A673 (cell line): Measurements from ENCODE around the gene EDIL3. TPM values are rescaled to one million over a fixed set of nuclear protein-coding genes. Genes with fewer than 3 reads are reported as not detected.

Experiments used
- BruUV-seq: library from RNA; stranded (reverse); fragments of 400-500 nt; replicated peaks from 2 replicates; lab custom pipeline; 2021; lab: Mats Ljungman, UMichigan
- CTCF ChIA-PET: fragments of 300-600 bp; sonication (Branson Sonifier 250); formaldehyde crosslinking; loops from one replicate; lab custom pipeline; 2022; ENCODE audit warnings: antibody characterized with exemption; lab: Charles Lee
- POLR2A ChIA-PET: fragments of 300-600 bp; sonication (Branson Sonifier 250); formaldehyde crosslinking; loops from one replicate; lab custom pipeline; 2022; ENCODE audit warnings: antibody characterized with exemption; ENCODE audit not compliant: low non-redundant PET; lab: Charles Lee
- DNase-seq: peaks from one replicate; pipeline ENCODE4 v3.0.0-alpha.2; 2015; ENCODE audit warnings: low spot score
- H3K27ac ChIP-seq: fragments of 200-600 bp; sonication (generic); 2 replicates; pipeline ENCODE4 v1.5.1; 2016; ENCODE audit warnings: mixed run types, low read depth, mild to moderate bottlenecking, mixed read lengths, antibody characterized with exemption, low read length; ENCODE audit not compliant: poor library complexity, severe bottlenecking
- H3K27me3 ChIP-seq: fragments of 200-600 bp; sonication (generic); replicated peaks from 2 replicates; pipeline ENCODE4 v1.6.1; 2017; ENCODE audit warnings: mixed run types, low read depth, mild to moderate bottlenecking, mixed read lengths, antibody characterized with exemption, low read length; ENCODE audit not compliant: insufficient read depth, poor library complexity
- H3K36me3 ChIP-seq: fragments of 200-600 bp; sonication (generic); 2 replicates; pipeline ENCODE4 v1.6.1; 2016; ENCODE audit warnings: mixed run types, mild to moderate bottlenecking, mixed read lengths, antibody characterized with exemption, low read length; ENCODE audit not compliant: insufficient read depth, poor library complexity, severe bottlenecking
- H3K4me1 ChIP-seq: fragments of 200-600 bp; sonication (generic); 2 replicates; pipeline ENCODE4 v1.6.1; 2017; ENCODE audit warnings: mixed run types, mild to moderate bottlenecking, mixed read lengths, antibody characterized with exemption, low read length; ENCODE audit not compliant: insufficient read depth, poor library complexity, severe bottlenecking
- H3K4me3 ChIP-seq: fragments of 200-600 bp; sonication (generic); 2 replicates; pipeline ENCODE4 v1.5.1; 2016; ENCODE audit warnings: low read depth, mixed run types, mild to moderate bottlenecking, mixed read lengths, low read length; ENCODE audit not compliant: poor library complexity, severe bottlenecking
- H3K9me3 ChIP-seq: fragments of 200-600 bp; sonication (generic); 2 replicates; pipeline ENCODE4 v1.6.1; 2016; ENCODE audit warnings: mixed run types, low read depth, mild to moderate bottlenecking, mixed read lengths, antibody characterized with exemption, low read length; ENCODE audit not compliant: poor library complexity, severe bottlenecking
- EZH2 ChIP-seq: fragments of 200-600 bp; sonication (generic); IDR thresholded peaks from 2 replicates; pipeline ENCODE4 v1.6.1; 2017; ENCODE audit warnings: borderline replicate concordance, low read depth, mild to moderate bottlenecking, mixed read lengths, antibody characterized with exemption, low read length; ENCODE audit not compliant: poor library complexity, severe bottlenecking
- intact Hi-C: fragments of 100-400 bp; cut with micrococcal nuclease; formaldehyde crosslinking; loops from one replicate; pipeline ENCODE4 v1.10.0; 2022; ENCODE audit not compliant: unreplicated experiment
- total RNA-seq: library from RNA; stranded (reverse); gene quantifications from 2 replicates; pipeline ENCODE4 v1.2.3, GENCODE V29; 2021
- TF ChIP-seq, protein P1 (sequence below): fragments of 300-800, 200-600 bp; sonication (generic); conservative IDR thresholded peaks from 2 replicates; pipeline ENCODE4 v1.5.1; 2017; ENCODE audit warnings: low read depth, mild to moderate bottlenecking, antibody characterized with exemption, low read length, moderate library complexity, mixed read lengths

The EDIL3 gene
- total RNA-seq, 1 experiment from 2014 or later = 4.6 TPM

DNA sequence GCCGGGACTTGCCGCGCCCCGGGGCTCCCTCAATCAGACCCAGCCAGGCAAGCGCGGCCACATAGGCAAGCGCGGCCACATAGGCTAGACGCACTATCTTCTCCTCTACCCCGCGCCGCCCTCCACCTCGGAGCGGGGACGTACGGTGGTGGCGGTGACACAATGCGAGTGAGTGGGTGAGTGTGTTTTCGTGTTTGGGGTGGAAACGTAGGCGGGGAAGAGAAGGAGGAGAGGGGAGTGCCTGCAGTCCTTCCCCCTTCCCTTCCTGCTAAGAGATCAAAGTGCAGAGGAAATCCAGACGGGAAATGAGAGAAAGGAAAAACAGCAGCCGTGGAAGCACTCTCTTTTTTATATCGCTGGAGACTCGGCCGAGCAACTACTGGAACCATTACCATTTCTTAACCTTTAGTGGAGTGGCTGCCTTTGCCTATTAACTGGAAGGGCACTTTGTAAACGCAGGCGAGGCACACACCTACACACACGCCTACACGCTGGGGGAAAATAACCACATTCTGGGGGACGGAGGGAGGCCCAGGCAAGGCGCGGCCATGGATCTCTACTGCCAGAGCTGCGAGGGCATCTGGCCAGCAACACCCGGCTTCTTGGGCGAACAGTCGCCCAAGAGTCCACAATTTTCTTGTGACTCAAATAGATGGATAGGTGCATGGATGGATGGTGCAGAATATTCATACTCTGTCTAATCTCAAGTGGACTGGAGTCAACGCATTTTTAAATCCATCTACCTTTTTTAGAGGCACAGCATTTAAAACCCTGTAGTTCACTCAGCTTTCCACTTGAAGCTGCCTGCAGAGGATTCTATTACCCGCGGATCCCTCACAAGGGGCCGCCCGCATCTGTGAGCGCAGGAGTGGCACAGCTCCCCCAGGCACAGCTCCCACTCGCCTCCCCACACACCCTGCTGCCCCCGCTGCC, 2.1 kb downstream of the EDIL3 start:
- peaks cover 50% of the 10 kb centered on the region for H3K27me3 ChIP-seq
- H3K27ac ChIP-seq = no peak overlapping the region
- POLR2A ChIA-PET = no interaction called here
- H3K9me3 ChIP-seq = no peaks in the 10 kb centered on the region
- TF ChIP-seq, protein P1, sequence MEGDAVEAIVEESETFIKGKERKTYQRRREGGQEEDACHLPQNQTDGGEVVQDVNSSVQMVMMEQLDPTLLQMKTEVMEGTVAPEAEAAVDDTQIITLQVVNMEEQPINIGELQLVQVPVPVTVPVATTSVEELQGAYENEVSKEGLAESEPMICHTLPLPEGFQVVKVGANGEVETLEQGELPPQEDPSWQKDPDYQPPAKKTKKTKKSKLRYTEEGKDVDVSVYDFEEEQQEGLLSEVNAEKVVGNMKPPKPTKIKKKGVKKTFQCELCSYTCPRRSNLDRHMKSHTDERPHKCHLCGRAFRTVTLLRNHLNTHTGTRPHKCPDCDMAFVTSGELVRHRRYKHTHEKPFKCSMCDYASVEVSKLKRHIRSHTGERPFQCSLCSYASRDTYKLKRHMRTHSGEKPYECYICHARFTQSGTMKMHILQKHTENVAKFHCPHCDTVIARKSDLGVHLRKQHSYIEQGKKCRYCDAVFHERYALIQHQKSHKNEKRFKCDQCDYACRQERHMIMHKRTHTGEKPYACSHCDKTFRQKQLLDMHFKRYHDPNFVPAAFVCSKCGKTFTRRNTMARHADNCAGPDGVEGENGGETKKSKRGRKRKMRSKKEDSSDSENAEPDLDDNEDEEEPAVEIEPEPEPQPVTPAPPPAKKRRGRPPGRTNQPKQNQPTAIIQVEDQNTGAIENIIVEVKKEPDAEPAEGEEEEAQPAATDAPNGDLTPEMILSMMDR = no peak
- TF ChIP-seq EZH2 = peak; percentile 22
- H3K4me1 ChIP-seq = peaks cover 15% of the 10 kb centered on the region
- H3K36me3 ChIP-seq = no peaks in the 10 kb centered on the region
- DNase-seq = peak; percentile 51
- CTCF ChIA-PET = no interaction called here
- intact Hi-C loops = loop anchor here (5.0 kb wide), 1 partner anchor 105 kb away; no protein-coding TSS in a partner anchor
- BruUV-seq = no TSS peak
- H3K4me3 ChIP-seq = peak overlapping the region; percentile 55

DNA sequence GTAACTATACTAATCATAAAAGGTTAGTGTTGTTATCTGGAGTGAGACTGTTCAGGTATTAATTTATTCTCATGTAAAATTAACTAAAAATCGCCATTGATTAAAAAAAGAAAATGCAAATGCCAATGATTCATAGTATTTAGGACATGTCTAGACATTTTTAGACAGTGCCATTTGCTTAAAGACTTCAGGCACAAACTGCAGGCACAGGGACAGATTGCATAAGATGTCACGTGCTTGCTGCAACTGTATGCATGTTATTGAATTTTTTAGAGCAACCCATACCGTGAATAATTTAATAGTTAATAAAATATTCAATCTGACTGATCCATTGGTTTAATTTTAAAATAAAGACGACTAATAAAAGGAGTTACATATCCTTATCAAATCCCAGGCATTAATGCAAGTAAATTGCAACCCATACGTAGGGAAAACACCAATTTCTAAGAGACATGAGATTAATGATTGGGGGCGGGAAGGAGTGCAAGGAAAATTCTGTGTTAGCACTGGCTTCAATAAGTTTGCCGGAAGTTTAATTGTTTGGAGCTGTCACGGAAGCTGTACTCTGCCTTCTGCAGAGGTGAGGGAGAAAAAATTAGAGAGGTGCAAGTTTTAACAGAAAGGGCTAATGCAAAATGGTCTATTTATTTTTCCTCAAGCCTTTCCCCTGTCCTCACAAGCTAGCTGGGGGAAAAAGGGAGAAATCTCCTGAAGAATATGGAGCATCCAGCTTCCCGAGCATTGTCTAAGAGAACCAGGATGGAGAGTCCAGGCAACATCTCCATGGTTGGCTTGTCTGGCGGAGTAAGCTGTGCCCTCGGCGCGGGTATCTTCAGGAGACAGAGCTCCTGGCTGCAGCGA, 2.9 kb downstream of the EDIL3 start:
- ChIA-PET CTCF (no interaction called here), POLR2A (no interaction called here)
- no peaks in the 10 kb centered on the region for H3K9me3 ChIP-seq
- H3K36me3 ChIP-seq = no peaks in the 10 kb centered on the region
- no TSS peak for BruUV-seq
- H3K27me3 ChIP-seq = peaks cover 50% of the 10 kb centered on the region
- peaks cover 15% of the 10 kb centered on the region for H3K4me1 ChIP-seq
- H3K4me3 ChIP-seq = peak overlapping the region; percentile 55
- intact Hi-C loops = loop anchor here (5.0 kb wide), 1 partner anchor 104 kb away; no protein-coding TSS in a partner anchor
- H3K27ac ChIP-seq = no peak overlapping the region
- no peak for TF ChIP-seq EZH2
- TF ChIP-seq, protein P1 = no peak
- DNase-seq = peak; percentile 27

- ChIA-PET POLR2A (interaction anchor here (0.6 kb wide), 1 partner anchor 9 kb away, joined by 3 read pairs; no protein-coding TSS in a partner anchor), CTCF (no interaction called here)
- Histone ChIP-seq H3K9me3 (no peaks in the 10 kb centered on the region), H3K4me3 (no peak overlapping the region), H3K4me1 (peaks cover 15% of the 10 kb centered on the region), H3K27ac (no peak overlapping the region), H3K27me3 (peaks cover 41% of the 10 kb centered on the region), H3K36me3 (no peaks in the 10 kb centered on the region)
- TF ChIP-seq EZH2 = no peak
- TF ChIP-seq, protein P1 = no peak
- BruUV-seq = no TSS peak
- DNase-seq = no peak
- intact Hi-C loops = loop anchor here (5.0 kb wide), 1 partner anchor 102 kb away; no protein-coding TSS in a partner anchor
Observed at GRCh38 chr5:84379749-84380148, 4.9 kb downstream of the EDIL3 start.
